ENCODE data around the gene MYH13.

GRCh38 chr17:10396524-10397163 lies 23.8 kb upstream of the MYH13 start:
- TF ChIP-seq POLR2A (IDR thresholded peaks at IDR 0.05; ENCODE audit: extremely low read depth, insufficient read length) (no peak), MYC (IDR thresholded peaks at IDR 0.05; ENCODE audit: low read depth, low read length) (no peak), MAX (IDR thresholded peaks at IDR 0.05; ENCODE audit: low read depth, low read length) (no peak), CTCF (IDR thresholded peaks at IDR 0.05; ENCODE audit: low read depth, low read length) (no peak)

All from NB4 (cell line).